GM12891 (cell line): ENCODE measurements around the gene ANO10.

Experiments used
- POLR2A ChIP-seq: IDR thresholded peaks from 2 replicates; pipeline ENCODE4 v1.6.1; 2011; ENCODE audit warnings: low read depth, low read length, control low read depth
- POLR2AphosphoS5 ChIP-seq: IDR thresholded peaks from 2 replicates; pipeline ENCODE4 v1.6.1; 2011; ENCODE audit warnings: low read depth, low read length, control low read depth
- POU2F2 ChIP-seq: IDR thresholded peaks from 2 replicates; pipeline ENCODE4 v1.6.1; 2011; ENCODE audit warnings: low read depth, mild to moderate bottlenecking, control low read depth, low read length, moderate library complexity
- SPI1 ChIP-seq: IDR thresholded peaks from 2 replicates; pipeline ENCODE4 v1.6.1; 2011; ENCODE audit warnings: low read depth, low read length, control low read depth
- TAF1 ChIP-seq: IDR thresholded peaks from 2 replicates; pipeline ENCODE4 v1.6.1; 2011; ENCODE audit warnings: low read depth, low read length, control low read depth

DNA sequence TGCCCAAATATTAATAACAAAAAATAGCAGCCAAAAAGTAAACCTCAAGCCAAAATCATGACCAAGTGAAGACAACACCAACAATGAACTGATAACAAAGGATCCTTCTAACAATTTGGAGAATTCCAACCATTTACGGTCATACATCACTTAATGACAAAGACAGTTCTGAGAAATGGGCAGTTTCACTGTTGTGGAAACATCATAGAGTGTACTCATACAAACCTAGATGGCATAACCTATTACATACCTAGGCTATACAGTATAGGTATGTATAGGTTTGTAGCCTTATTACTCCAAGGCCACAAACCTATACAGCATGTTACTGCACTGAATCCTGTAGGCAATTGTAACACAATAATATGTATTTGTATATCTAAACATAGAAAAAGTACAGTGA is 12.4 kb downstream of the ANO10 start:
- no peak for TF ChIP-seq TAF1
- no peak for TF ChIP-seq POLR2A
- TF ChIP-seq POLR2AphosphoS5, result no peak
- no peak for TF ChIP-seq POU2F2
- TF ChIP-seq SPI1, result no peak
